Activated CD8-positive, alpha-beta memory T cell treated with anti-CD3 and anti-CD28 coated beads, Interleukin-2, amount 50 U/mL, for 1 hour (primary cell): ENCODE results near the gene ICE2.

Experiments
- DNase-seq: peaks from one replicate; pipeline ENCODE4 v3.0.0-alpha.2; 2020; ENCODE audit errors: extremely low read depth

ICE2 gene

DNA sequence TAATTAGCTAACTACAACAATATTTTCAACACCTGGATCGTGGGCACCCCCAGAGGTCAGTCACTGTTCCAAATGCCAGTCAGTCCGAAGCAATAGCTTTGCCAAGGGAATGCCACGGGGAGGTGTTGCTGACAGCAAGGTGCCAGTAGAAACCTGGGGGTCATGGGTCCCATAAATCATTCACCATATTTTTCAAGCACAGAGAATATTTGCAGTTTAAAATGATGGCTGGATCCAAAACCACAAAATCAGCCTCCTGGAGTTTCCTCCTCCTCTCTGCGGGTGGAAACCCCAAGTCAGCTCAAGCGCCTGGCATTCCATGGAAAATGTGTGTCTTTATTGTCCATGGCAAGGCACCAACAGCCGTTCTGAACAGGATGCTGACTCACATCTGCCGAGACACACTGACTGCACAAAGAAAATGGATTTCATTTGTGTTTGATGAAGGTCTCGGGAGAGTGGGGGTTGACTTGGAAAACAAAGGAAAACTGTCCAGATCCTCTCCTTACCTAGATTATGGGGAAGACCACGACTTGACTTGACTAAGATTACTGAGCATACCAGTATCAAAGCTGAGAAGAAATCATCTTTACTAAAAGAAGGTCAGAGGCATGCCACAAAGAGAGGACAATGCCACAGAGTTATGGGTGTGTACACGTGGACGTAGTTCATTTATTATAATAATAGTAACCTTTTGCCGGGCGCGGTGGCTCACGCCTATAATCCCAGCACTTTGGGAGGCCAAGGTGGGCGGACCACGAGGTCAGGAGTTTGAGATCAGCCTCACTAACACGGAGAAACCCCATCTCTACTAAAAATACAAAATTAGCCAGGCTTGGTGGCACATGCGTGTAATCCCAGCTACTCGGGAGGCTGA, 107.5 kb downstream of the ICE2 start:
- DNase-seq, result no peak

DNA sequence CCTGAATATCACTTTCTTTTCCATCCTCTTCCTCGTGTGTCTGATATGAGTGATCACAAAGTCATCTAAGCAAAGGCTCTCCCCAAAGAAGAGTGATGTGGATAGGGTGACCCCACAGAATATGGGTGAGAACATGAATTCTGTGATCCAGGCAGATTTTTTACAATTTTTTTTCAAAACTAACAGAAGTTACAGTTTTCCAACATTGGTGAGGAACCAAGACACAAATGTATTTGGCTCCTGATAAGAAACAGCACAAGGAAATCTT, 108.1 kb downstream of the ICE2 start:
- no peak for DNase-seq

DNA sequence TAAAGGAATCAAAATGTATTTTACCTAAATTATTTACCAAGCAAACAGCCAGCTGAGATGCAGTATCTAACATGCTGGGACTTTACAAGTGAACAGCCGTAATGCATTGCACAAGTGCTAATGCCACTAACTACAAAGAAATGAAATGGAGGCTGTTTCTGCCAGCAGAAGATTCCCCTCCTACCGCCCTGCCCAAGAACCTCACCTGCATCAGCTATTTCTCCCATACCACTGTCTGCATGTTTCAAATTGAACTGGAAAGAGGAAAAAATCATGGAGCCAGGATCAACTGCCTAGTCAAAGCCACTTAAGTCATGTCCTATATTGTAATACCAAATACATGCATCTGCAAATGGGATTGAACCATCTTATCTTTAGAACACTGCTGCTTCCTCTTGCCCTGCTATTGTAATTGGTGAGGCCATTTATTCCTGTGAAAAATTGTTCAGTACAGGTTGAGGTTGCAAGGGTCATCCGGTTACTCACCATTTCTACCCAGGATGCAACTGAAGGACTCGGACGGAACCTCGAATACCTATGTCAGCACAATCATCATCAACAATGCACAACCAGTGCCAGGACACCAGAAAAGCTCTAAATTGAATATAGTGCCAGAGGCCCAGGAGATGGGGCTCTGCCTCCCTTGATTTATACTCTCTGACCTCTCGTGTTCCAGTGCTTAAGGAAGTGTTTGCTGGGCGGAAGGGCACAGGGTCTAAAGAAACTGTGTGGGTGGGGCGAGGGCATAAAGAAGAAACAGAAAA, 108.7 kb downstream of the ICE2 start:
- DNase-seq, result no peak

DNA sequence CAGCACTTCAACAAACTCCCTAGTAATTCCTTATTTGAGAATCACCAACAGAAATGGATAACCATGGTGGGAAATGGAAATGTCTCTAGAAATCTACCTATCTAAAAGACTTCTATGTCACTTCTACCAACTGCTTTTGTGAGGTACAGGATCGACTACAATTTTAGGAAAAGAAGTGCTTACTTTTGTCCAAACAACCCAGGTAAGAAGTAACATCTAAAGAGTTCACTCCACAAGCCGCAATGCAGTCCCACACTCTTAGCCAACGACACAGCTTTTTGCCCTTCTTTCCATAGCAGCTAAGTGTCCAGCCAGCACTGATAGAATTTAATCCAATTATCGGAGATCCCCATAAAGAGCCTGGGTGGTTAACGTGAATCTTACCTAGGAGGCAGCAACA, 109.2 kb downstream of the ICE2 start:
- DNase-seq, result no peak
